COLO668 (cell line): ENCODE results near the gene CDC7.

Experiments used
- DNase-seq: peaks from one replicate; lab custom pipeline; 2025; ENCODE audit not compliant: unreplicated experiment; lab: John Stamatoyannopoulos, UW

Gene CDC7

DNA sequence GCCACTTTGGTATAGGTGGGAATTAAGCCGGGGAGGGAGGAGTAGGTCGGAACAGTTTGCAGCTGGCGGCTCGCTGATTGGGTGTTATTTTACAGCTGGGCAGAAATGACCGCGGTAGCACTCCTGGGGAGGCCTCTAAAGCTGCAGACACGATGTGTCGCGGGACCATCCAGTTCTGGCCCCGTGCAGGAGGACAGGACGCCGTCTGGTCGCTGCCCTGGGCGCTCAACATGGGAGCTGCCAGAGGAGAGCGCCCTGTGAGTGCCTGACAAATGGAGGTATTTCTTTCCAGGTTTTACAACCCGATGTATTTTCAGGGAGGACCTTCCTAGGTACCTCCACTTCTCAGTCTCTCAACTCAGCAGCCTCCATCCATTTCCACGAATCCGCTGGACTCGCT, 46.2 kb downstream of the CDC7 start:
- DNase-seq = no peak

DNA sequence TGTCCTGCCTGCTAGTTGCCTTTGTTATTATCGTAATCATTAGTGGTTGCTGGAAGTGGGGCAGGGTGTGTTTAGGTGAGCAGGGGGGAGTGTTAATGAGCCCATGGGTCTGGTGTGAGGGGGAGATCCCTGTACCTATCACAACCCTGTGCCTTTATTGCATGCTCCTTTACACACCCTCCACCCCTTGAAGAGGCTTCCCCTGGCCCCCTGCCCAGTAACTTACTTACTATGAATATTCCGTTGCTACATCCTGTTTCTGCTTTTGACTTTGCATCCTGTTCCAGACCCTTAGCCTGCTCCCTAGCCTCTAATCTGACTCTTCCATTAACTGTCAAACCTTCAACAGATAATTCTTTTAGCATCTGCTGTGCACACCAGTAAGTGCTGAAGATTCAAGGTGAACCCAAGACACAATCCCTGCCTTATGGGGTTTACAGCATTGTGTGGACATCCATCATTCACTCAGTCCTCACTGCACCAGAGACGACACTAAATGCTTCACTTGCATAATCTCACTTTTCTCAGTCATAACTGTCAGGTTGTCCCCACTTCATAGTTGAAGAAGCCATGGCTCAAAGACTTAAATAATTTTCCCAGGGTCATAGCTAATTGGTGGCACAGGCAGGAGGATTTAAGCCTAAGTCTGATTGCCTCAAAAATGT, 47.9 kb downstream of the CDC7 start:
- no peak for DNase-seq

DNA sequence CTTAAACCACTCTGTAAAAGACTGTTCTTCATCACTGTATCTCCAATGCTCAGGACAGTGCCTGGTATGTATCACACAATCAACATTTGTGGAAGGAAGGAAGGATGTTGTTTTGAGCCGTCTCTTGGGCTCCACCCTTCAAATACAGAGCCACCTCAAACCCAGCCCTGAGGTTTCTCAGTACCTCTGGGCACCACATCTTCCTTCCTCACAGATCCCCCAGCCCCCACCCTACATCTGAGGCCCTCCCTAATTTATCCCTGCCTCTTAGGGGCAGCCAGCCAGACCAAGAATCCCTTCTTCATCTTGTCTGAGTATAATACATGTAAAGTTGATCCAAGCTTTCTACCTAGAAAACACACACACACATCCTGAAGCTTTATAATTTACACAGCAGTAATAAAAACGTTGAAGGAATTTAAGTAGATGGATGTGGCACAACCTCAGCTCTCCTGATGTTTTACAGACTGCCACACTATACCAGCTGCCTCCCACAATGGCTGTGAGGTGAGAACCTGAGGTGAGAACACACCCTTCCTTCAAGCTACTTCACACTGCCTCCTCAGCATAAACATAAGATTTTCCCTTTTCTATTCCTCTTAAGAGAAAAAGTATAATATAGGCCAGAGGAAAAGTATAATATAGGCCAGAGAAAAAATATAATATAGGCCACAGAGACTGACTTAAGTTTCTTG, 48.5 kb downstream of the CDC7 start:
- DNase-seq = no peak

DNA sequence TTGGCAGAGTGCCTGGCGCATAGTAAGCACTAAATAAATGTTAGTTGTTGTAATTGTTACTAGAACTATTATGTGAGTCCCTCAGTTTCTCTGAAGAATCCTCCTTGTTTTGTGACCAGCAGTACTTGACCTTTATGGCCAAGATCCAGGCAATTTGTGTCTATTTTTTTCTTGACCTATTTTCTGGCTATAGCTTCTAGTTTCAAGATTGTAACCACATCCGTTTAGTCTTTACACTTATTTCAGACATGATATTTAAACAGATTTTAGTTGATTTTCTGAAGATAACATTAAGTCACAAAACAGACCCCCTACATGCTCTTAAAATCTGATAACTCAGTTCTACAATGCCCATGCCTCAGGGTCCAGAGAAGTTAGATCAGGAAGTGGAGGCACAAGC, 50.3 kb downstream of the CDC7 start:
- no peak for DNase-seq

DNA sequence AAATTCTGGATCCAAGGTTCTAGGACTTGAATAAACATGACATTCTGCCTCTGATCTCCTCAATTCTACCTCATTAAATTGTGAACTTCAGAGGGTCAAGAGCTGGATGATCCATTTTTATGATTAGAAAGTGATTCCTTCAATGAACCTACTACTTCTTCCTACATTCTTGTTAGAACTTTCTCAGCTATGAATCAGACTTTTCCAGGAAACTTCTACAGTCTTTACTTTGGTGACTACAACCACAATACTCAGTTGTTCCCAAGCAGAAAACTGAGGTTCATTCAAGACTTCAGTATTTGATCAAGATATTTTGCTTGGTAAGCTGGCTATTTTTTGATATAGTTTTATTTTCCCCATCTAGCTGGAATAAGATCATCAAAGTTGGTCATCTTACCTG, 51.4 kb downstream of the CDC7 start:
- no peak for DNase-seq

DNA sequence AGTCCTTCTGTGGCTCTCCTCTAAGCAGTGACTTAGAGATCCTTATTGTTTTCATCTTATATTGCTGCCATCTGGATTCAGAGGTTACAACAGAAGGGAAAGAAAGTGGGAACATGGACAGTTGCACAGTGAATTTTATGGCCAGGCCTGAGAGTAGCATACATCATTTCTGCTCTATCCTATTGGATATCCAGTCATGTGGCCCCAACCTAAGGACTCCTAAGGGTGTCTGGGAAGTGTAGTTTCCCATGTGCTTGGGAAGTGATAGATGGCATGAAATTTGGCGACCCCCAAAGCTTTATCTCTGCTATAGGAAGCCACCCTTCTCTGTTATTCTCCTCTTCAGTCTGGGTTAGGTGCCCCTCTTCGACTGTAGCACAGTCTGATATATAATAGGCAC, 51.9 kb downstream of the CDC7 start:
- DNase-seq = no peak

DNA sequence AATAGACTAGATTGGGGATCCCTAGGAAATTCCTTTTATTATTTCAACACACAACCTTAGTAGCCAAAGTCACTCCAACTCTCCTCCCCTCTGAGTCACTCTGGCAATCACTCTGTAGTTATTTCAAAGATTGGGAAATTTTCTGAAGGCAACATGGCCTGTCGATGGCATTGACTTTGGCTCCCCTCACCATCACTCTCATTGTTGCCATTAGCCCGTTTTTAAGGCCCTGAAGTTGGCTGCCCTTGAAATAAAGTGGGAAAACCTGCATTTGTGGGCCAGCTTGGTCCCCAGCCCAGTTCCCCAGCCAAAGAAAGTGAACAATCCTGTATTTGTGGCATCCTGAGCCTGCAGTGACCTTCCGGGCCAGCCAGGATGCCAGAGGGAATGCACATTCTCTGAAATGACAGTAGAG, 52.5 kb downstream of the CDC7 start:
- DNase-seq = no peak

DNA sequence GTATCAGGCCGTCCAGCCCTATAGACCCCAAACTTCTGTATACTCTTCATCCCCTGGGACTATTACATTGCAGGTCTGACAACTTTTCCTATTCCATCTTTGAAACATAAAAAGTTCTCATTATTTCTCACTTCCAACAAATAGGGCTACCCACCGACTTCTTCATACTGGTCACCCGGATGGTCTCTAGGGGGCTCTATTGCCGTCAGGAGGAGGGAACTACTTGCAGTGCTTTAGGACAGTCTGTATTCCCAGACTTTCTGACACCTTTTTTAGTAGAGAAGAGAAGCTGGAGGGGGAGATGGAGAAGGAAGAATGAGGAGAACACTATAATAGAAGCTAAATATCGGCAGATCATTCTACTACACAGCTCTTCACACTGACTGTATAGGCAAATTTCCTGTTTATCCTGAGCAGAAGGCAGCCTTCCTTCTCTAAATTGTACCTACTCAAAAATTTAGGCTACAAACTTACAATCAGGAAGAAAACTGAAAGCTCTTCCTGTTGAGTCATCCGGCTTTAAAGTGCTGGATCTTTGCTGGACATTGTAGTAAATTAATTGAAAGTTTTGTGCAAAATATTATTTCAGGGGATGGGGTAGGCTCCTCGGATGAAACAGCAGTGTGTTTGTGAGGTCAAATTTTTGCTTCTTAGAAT, 54.6 kb downstream of the CDC7 start:
- DNase-seq = no peak

DNA sequence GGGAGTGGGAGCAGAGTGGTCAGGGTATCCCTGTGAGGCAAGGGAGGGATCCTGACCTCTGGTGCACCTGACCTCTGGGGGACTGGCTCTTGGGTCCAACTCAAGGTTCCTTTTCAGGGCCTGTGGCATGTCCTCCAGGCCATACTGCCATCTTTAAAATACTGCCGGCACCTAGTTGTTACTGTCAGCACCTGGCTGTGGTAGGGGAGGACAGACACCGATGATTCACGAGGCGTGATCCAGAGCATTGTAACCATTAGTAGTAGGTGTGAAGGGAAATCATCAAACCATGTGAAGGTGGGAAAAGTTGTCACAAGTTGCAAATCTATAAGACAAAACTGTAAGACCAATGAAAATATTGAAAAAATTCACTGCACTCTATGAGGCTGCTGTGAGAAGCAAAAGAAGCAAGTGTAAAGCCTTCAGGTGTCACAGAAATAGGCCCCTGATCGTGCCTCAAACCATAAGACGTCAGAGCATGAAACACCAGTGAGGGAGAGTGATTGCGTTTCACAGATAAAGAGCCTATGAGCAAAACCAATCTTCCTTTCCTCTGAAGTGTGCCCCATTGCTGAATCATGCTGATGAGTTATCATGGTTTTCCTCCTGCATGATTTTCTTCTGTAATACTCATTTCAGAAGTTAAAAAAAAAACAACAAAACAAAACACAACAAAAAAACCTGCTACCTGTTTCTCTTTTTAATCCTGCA, 55.3 kb downstream of the CDC7 start:
- DNase-seq = no peak

DNA sequence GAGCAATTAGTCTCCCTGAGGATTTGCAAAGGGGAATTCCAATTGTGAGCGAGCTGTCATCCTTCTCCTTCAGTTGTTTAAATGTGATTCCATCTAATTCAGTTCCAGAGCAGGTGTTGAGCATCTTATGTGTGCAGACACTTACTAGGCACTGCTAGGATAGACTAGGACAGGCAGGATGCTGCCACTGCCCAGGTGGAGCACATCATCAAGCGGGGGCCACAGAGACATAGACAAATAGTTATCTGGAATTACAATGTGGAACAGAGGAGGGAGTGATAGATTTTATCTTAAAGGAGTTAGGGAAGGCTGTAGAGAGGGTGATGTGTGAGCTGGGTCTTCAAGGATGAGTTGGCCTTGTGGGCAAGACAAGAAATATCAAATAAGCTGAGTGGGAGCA, 55.9 kb downstream of the CDC7 start:
- no peak for DNase-seq

DNA sequence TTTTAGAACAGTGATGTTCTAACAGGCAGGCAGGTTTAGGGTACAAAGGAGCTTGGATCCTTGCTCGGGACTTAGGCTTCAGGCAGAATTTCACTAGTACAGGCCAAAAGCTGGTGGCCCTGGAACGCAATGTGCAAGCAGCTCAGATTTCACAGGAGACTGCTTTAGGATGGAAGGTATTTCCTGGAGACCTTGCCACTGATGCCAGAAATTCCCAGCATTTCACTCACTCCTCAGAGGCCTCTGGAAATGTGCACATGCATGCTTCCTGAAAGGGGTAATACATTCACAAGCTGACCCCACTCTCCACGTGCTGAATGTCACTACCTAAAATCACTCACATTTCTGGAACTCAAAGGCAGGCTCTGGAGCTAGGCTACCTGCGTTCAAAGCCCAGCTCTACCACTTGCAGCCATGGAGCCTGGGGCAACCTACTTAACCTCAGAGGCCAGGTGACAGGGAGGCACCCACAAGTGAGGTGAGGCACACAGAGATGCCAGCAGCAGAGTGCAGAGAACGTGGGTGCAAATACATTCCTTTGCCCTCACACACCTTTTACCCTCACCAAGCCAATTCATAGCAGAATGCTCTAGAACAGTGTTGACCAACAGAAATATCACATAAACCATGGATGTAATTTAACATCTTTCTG, 56.5 kb downstream of the CDC7 start:
- no peak for DNase-seq

DNA sequence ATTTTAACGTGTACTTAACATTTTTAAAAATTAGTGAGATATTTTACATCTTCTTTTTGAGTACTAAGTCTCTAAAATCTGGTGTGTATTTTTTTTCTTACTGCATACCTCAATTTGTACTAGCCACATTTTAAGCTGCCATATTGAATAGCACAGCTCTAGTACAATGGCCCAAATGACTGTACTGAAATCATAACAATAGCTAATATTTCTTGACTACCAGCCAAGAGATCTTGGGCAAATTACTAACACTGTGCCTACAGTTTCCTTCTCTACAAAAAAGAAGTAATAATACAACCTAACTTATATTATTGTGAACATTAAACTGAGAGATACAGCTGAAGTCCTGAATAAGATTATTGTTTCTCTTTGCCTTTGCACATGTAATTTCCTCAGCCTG, 57.2 kb downstream of the CDC7 start:
- no peak for DNase-seq

DNA sequence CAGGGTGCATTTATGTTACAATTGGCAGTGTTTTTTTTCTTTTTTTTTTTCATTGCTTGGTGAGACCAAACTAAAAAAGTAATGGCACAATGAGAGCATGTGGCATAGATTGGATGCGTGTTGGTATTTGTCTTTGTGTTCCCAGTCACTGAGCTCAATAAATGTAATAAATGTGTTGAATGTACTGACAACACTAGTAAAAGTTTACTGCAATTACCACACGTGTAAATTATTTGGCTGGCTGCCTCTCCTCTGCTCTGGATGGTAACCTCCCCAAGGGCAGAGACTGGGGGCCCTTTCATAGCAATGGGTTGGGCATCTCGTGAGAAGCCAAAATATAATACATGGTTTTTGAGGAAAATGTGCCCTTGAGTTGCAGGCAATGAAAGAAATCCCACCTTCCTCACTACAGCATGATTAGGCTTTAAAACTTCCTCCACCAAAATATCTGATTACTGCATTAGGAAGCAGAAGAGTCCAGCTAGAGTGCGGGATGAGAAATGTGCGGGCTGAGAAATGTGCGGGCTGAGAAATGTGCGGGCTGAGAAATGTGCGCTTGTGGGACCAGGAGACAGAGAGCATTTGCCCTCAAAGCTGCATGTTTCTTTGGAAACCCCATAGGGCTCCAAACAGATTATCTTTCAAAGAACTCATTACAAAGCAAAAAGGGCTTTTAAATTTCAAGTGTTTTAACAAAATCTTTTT, 58.5 kb downstream of the CDC7 start:
- DNase-seq = no peak

DNA sequence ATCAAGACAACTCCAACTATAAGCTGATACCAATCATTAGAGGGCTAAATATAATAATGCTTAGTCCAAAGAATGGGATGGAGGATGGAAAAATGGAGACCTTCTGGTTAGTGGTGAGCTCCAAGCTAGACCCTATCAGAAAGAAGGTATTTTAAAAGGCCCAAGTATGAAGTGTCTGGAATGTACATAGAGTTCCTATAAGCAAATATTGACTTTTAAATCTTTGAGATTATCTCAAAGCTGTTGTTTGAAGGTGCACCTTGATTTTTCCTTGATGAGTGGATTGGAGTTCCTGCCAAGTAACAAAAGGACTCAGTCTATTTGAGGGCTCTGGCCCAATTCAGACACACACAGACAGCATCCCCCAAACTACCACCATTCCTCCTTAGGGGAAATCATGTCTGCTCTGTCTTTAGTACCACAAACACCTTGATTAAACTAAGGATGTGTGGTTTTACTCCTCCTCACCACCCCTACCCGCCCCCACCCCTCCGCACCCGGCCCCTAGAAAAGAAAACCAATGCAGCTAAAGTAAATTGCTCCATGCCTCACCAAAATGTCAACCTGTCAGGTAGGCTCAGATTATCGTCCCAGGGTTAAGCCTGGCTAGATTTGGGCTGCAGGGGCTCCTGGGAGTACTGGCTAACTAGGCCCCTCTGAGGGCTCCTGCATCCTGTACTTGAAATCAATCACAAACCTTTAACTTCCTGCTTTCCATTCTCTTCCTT, 59.4 kb downstream of the CDC7 start:
- no peak for DNase-seq

DNA sequence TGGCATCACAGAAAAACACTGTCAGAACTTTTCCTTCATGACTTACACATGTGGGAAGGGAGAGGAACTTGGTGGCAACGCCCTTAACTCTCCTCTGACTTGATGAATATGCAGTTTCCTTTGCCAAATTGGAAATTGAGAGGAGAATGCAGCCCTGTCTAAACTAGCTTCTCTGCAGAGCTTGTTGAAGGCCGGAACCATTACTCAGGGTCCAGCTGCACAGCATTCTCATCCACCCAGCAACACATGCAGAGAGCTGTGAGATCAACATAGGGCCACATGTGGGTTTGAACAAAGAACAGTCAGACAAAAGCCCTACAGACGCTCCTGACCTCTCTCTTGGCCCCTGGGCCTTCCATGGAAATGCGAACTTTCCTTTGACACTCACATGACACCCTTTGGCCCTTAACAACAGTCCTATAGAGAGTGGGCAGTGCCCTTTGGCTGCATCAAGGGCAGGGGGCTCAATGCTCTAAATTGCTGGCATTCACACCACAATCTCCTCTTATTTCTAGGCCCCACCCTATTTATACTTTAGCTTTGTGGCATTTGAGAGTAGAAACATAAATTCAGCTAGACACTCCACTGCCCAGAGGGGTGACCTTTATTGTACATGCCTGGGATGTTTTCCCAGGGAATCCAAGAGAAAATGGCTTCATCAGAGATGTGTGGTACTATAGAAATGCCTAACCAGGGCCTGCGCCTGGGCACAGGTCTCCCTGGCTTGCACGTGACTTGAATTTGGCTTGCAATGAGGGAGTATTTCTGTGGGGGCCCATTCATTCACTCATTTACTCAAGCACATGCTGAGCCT, 64.4 kb downstream of the CDC7 start:
- DNase-seq = no peak

DNA sequence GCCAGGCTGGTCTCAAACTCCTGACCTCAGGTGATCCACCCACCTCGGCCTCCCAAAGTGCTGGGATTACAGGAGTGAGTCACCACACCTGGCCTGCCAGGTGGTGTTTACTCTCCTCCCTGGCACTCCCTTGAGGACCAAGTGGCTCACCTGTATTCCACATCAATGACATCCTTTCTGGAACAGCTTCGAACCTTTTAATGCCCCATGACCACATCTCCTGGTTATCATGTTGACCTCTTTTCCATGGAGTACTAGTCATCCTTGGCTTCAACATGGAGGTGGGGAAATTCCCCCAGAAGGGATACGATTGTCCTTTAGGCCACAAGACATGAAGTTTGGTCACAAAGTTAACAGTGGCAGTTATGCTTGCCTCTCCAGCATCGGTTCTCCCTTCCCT, 66.9 kb downstream of the CDC7 start:
- no peak for DNase-seq

DNA sequence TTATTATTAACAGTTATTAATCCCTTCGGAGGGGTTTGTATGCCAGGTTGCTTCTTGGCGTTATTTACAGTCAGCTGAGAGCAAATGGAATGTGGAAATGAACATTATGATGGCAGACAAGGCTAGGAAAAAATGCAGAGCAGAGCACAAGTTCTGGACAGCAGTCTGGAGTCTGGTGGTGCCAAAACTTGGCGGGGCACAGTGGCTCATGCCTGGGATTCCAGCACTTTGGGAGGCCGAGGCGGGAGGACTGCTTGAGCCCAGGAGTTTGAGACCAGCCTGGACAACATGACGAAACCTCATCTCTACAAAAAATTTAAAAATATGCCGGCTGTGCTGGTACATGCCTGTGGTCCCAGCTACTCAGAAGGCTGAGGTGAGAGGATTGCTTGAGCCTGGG, 67.6 kb downstream of the CDC7 start:
- DNase-seq = no peak

DNA sequence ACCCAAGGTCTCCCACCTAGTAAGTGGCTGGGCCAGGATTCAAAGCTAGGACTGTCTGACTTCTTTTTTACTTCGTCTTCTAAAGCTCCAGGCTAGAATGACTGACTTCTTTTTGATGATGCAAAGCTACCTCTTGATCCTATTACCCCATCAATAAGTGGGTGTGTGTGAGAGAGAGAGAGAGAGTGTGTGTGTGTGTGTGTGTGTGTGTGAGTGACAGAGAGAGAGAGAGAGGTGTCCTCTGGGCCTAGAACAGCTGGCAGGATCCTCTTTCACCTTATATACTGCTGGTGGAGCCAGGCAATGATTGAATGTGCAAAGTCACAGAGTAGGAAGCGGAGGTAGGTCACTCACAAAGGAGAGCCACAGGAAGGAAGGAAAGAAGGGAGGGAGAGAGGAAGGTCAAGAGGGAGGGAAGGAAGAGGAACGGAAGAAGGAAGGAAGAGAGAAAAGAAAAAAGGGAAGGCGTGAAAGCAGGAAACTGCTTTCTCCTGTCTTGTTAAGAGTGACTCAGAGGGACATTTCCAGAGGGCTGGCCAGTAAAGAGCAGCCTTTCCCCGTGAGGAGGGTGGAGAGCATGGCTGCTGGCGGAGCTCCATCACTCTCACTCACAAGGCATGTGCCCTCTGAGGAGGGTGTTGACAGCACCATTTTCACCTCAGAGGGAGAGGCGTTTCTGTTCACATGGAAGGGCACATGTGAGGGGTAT, 68.9 kb downstream of the CDC7 start:
- DNase-seq = no peak

DNA sequence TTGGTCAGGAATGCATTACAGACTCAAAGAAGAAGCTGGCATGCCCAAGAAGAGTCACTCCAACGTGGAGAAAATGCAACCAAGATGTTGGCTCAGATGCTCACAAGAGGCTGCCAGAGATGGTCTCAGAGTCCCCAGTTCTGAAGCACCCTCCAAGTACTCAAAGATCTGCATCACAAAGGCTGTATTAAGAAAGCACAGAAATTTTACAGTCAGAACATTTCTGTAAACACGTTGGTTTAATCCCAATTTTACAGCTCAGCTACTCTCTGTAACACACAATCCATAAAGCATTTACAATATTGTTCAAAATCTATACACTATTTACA, 69.4 kb downstream of the CDC7 start:
- DNase-seq = no peak
